ENCODE data around the gene SSUH2.
"Not testable (repeated sequence)": the region's sequence is repeated elsewhere in the genome, so short reads cannot be mapped to it uniquely, and the experiment has no call there.

SSUH2 gene

DNA sequence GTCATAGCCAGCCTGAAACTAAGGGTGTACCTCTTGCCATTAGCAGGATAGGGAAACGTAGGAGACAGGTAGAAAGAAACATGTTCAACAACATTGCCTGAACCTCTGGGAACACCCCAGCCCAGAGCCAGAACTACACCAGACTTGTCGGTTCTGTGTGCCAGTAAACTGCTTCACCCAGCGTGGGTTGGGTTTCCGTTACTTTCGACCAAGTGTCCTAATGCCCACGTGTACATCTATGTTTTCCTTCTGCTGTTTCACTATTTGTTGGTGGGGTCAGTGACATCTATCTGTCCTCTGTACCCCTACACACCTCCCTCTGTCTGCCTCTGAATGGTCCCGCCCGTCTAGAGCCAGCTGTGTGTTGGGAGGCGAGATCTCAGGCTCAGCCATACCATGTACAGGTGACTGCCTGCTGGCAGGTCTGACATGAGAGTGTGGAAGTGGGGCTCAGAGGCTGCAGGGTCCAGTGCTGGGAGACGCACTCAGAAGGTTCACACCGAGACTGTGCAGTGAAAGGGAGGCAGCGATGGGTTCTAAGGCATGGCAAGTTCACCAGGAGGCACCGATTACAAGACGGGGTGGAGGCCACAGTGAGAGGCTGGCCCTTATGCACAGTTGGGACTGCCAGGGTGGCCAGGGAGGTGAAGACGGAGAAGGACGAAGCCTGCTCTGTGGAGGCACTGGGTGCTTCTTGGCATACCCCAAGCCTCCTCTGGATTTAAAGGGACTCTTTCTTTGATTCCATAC lies 36.4 kb downstream of the SSUH2 start:
- DNase-seq: no peak

DNA sequence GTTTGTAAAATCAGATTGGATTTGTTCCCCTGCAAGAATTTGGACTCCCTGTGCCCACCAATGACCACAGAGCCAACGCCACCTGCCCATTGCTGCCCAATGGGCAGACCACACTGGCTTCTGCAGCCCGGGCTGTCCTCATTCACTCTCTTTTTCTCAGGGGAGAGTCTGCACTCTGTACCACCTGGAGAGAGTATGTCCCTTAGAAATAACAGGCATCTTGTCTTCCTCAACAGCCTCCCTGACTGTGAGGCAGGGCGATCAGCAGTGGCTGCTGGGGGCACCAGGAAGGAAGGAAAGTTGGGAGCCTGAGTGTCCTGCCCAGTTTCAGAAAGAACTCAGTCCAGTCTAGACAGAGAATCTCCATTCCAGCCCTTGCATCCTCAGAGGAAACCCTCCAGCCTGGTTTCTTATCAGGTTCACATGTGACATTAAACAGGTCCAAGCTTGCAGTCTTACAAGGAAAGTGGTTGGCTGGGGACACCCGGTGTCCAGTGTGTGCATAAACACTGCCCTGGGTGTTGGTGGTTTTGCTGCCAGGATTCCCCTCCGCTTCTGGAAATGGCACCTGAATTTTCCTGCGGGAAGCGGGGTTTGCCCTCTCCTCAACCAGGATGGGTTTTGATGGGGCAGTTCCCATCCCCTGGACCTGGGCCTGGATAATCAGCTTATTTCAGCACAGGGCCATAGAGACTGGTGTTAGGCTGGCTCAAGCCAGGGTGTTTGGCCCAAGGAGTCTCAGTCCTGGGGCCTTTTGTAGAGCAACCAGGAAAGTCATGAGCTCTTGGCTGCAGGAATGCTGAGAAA lies 37.2 kb downstream of the SSUH2 start:
- peak; percentile 53 for DNase-seq

DNA sequence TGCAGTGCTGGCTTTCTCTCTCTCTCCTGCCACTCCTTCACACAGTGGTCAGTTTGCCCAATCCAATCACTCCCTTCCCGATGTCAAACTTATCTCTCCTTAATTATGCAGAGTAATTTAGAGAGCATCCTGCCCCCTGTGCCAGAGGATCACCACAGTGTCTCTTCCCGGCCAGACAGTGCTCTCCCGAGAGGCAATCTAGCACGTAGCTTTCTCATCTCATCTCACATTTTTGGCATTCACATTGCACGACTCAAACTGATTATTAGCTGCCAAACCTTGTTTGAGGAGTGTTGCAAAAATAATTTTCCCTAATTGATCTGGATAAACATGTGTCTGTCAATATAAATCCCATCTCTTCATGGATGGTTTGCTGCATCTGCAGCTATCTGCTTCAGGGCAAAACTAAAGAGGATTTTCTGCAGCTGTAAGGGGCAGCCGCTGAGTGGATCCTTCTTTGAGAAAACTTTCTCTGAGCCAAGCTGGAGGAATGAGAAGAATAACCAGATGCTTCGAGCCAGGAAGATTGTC lies 37.8 kb downstream of the SSUH2 start:
- no peak for DNase-seq

DNA sequence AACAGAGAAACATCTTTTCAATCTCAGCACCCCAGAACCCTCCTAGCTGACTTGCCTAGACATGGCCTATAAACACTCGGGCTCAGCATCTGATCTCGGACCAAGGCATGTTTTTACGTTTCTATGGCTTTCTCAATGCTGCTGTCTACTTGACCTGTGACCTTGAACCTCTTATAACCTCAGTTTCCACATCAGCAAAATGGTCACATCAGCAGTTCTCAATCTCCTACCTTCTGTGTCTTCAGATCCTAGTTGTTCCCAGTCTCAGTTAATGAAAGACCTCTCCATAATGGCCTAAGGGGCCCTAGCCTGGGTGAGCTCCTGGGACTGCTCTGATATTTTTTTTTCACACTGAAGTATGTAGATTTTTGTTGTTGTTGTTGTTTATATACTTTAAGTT lies 39.6 kb downstream of the SSUH2 start:
- no peak for DNase-seq

DNA sequence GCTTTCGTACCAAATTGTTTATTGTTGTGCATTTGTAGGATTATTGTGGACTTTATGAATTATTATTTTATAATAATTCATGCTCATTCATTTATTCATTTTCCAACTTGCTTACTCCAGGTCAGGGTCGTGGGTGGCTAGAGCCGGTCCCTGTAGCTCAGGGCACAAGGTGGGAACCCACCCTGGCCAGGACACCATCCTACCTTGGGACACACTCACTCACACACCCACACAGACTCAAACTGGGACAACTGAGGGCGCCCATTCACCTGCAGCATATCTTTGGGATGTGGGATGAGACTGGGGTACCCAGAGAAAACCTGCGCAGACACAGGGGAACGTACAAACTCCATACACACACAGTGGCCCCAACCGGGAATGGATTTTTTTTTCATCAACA lies 40.6 kb downstream of the SSUH2 start:
- no peak for DNase-seq

DNA sequence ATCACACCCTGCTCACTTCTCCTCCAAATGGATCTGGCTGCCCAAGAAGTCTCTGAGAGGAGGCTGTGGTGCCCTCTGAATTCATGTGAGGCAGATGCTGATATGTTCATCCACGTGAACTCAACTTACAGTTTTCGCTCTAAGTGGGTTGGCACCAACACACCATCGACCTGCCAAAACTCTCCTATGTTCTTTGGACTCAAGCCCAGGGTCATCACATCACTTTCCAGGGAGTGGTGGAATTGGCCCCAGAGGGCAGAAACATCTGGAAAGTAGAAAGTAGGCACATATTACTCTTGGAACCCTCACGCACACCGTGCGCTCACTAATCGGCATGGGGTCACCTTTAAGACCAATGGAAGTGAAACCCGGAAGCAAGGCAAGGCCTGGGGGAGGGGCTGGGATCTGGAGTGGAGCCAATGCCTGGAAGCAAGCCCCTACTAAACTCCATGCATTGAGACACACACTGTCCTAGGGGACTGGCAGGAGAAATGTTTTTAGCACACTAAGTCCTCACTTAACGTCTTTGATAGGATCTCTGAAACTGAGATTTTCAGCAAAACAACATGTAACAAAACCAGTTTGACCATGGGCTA lies 41.4 kb downstream of the SSUH2 start:
- DNase-seq: no peak

DNA sequence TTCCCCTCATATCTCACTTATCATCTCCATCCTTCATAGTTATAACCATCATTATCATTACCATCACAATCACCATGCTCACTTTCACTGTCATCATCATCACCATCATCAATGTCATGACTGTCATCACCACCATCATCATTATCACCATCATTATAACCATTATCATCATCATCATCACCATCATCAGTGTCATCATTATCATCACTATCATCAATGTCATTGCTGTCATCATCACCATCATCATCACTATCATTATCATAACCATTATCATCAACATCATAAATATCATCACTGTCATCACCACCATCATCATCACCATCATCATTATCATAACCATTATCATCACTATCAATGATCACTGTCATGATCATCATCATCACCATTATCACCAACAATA lies 44.1 kb downstream of the SSUH2 start:
- DNase-seq: no peak

DNA sequence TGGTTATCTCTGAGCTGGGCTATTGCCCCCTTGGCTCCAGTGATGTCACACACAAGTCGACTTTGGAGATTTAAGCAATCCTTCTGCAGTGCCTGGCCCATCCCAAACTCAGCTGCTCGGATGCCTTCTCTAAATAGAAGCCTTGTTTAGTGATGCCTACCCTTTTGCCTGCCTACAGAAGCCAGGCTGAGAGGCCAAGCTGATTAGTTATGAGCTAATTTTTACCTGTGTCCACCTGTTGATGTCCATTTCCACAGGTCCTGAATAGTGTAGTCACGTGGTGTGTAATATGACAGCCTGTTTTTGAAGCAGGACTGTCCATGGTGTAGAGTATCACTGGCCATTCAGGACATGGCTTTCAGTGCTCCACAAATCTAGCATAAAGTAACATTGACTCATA lies 45.5 kb downstream of the SSUH2 start:
- no peak for DNase-seq

DNA sequence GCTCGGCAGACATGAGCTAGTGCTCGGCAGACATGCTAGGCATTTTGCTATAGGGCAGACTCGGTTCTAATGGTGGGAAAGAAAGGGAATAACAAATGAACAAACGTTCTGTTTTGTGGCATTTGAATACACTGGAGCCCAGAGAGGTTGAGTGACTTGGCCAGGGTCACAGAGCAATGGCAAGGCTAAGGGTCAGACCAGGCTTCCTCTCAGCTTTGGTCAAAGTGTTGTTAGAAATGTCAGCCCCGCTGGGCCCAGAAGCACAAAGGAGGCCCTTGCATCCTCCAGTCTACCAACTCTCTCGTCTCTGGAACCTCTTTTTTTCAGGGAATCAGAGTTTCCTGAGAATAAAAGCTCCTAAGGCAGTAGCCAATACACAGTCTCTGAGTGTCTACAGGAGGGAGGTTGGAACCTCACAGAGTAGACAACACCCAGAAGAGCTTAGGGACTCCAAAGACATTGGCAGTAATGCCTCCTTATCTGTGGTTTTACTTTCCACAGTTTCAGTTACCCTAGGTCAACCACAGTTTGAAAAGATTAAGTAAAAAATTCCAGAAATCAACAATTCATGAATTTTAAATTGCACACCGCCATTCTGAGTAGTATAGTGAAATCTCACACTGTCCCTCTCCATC lies 47.3 kb downstream of the SSUH2 start:
- peak; percentile 64 for DNase-seq

DNA sequence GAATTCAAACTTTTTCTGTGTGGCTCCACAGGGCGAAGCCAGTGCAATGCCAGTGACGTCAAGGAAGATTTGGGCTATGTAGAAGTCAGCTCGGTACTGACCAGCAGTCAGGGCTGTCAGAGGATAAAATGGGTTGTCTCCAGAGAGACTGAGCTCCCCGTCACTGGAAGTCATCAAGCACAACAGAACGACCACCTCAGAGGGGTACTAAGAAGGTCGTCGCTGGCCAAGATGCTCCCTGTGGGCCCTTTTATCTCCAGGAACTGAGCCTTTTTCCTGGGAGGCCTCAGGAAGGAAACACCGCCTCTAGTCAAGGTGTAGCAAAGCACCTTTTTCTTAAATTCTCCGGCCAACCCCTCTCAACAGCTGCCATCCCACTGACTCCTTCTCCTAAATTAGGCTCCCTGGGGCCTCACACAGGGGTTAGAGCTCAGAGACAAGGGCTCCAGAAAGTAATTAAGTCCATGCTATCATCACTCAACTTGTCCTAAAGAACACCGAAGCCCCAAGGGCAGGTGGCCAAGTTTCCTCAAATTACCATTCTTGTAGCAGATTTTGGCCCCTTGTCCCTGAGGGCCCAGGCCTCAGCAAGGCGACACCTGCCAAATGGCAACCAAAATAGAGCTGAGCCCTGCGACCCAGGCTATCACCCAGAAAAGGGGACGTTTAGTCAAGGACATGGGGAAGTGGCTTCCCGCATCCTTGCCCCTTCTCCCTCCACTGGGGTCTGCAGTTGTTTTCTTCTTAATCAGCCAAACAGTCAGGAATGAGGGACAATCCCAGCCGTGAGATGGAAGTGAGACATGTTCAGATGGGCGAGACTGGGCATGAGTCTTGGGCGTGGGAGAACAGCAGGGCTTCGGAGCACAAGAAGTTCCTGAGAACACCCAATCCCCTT lies 48.0 kb downstream of the SSUH2 start:
- DNase-seq: no peak

DNA sequence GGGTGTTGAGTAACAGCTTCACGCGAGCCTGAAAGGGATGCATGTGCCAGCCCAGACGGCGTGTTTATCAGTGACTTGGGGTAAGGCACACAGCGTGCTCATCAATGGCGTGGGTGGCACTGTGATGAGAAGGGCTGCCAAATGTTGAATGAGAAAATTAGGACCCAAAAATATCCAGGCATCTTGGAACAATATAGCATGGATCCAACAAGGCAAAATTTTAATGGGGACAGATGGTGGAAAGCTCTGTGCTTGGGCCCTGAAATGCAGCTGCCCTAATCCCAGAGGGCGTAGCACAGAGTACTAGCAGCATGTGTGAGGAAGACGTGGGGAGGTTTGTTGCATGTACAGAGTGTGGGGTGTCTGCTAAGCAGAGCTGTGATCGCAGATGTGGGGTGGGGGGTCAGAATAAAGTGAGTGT lies 48.9 kb downstream of the SSUH2 start:
- no peak for DNase-seq

DNA sequence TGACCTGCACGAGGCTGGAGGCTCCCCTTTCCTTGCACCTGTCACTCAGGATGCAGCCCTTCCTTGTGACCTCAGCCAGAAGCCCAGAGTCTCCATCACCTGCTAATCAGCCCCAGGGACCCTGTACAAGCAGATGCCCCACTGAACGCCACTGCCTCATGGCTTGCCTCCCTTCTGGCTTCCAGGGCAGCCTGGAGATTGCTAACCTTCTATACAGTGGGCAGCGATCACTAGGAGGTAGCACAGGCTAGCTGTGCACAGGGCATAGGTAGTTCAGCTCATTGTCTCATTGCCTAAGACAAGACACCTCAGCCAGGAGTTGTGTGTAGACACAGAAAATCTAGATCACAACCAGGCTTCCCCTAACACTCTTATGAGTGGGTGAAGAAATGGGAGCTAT lies 49.3 kb downstream of the SSUH2 start:
- no peak for DNase-seq

DNA sequence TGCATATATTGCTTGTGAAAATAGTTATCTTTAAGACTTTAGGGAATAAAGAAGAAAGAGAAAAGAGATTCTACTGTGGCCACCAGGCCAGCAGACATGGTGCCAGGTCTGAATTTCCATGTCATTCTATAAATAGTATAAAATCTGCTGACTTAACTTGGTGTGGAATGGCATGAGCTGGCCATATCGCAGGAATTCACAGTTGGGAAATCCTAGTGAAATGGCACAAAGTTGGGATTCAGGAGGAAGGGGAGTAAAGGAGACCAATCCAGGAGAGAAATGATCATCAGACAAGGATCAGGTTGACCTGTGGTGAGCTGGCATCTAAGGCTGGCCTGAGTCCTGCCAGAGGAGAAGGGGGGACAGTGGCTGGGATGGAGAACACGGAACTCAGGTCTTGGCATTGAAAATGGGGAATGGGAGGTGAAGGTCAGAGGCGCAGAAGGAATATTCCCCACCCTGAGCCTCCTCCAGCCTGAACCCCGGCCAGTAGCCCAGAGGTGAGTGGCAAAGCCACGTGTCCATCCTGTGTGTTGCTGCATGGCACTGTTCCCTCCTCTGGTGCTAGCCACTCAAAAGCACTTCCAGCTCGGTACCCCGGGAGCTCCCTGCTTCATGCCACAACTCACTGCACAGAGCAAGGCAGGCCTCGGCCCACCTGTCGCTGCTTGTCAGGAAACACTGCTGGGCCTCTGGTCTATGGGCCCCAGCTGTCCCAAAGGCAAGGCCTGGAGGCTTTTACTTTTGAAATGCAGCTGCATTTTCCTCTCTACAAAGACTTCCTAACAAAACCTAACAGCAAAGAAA lies 51.4 kb downstream of the SSUH2 start:
- no peak for DNase-seq

DNA sequence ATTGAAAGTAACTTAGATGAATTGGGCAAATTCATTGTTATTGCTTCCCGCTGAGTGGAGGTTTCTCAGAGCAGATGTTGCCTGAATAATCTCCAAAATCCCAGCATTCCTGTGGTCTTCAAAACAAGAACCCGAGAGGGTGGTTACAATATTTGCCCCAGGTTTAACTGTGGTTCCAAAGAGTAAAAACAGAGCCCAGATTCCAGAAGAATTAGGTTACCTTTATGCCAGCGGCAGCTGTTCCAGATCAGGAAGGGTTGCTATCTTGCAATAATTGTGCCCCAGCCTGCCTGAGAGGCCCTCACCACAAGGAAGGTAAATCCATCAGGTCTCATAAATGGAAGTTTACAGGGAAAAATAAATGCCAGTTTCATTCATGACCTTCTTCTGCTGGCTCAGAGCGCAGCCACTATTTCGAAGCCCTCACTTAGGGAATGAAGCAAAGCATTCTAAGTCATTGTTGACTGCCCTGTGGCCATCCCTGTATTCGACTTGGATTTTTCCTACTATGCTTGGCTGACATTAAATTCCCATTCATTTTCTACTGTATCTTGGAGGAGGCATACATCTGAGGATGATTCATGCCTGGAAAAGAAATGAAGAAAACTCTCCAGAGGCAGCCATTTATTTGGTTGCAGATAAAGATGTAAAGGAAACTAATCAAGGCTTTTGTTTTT lies 54.6 kb downstream of the SSUH2 start:
- DNase-seq: no peak

DNA sequence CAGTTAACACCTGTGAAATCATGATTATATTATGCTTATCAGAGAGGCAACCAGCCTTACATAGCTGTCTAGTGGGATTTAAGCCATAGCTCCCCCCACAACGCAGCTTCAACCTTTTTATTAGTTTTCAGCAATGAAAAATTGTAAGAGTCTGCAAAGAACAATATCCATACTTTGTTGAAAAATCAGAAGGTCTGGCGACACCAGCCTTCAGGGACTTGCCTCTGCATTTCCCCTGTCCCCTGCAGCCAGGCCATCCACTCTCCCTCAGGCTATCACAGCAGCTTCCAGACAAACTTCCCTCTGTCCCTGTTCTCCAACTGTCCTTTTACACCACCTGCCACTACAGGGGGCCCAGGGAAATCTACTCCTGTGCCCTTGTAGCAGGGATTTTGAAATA lies 59.9 kb downstream of the SSUH2 start:
- DNase-seq: no peak

DNA sequence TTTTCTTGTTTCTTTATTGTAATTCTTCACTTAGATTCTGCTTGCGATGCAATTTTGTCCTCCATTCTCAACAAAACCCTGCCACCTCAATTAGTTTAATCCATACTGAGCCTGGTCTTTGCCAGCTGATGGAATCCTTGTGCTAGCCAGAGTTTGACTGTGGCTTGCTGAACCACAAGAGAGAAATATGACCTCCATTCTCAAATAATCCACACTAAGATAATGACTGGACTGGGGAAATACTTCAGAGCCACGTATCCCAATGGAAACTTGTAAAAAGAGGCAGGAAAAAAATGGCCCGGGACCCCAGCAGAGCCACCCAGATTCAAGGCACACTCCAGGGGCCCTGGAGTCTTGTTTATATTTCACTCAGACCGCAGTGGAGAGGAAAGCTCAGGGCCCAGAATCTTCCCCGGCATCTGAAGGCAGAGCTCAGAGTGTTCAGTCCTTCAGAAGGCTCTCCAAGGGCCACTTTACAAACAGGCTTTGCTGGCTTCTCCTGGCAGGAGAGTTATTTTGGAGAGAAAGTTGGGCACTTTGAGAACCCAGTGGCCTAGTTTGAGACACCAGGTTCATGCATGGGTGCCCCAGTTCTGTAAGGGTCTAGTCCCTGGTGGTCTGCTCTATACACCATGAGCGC lies 62.7 kb downstream of the SSUH2 start:
- no peak for DNase-seq

DNA sequence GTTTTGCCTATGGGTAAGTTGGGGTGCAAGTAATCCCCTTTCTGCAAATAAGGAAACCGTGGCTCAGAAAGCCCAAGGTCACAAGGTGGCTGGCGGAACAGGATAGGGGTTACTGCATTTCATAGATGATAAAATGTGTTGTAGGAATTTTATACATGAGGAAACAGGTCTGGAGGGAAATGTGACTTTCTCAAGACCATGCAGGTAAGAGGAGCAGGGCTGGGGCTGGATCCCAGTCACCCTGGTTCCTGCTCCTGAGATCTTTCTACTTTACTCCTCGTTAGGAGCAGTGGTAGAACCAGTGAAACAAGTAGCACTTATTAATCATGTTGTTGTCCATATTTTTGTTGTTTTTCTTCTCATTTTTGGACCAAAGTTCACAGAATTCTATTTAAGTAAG lies 63.2 kb downstream of the SSUH2 start:
- no peak for DNase-seq

DNA sequence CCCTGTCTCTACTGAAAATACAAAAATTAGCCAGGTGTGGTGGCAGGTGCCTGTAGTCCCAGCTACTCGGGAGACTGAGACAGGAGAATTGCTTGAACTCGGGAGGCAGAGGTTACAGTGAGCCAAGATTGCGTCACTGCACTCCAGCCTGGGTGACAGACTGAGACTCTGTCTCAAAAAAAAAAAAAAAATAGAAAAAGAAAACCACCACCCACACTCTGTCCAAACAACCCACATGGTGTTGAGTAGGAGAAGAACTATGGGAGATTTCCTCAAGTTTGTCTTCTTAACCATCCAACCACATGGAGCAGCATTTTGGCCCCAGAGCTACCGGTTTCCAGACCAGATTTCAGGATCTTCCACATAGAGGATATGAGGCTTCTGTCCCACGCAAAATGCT lies 64.2 kb downstream of the SSUH2 start:
- not testable (repeated sequence) for DNase-seq

DNA sequence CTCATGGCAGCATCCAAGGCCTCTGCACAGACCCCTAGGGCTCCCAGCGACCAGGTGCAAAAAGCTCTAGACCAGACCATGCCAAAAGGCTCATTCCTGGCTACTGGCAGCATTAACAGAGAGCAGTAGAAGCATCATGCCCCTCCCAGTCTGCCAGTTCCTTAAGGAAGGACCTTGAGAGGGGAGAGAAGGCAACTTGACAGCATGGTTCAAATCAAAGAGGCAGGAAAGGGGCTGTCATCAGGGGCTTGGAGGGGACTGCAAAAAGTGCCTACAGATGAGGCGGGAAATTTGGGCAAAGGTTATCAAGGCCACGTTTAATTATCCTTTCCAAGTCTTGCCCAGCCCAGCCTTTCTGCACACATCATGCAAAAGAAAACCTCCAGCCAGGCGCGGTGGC lies 64.7 kb downstream of the SSUH2 start:
- DNase-seq: no peak

DNA sequence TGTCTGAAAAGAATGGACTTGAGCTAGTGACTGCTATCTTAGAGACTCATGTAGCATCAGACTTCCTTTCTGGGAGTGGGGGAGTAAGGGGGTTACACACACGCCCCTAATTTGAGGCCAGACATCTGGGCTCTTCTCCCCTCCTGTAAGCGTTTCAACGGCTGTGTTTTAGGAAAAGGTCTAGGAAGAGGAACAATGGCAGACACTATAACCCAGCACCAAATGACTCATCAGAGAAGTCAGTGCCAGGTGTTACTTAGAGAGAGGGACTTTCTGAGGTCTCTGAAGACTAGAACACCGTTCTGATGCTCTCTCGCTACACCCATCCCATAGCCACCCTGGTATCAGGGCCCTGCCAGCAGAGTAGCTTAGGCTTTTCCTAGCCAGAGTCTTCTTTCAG lies 65.5 kb downstream of the SSUH2 start:
- DNase-seq: no peak

Data from hematopoietic multipotent progenitor cell treated with erythropoietin and hydrocortisone succinate and interleukin-3 and kit ligand, for 6 days (in vitro differentiated cells).